GM21390 (cell line): ENCODE data around the gene ZNF606.
"Not testable (repeated sequence)": the region's sequence is repeated elsewhere in the genome, so short reads cannot be mapped to it uniquely, and the experiment has no call there.

Experiments
- ATAC-seq: cut with Tn5 transposase; IDR thresholded peaks from one replicate; pipeline ENCODE4 v1.9.1; 2021; ENCODE audit not compliant: unreplicated experiment

Gene ZNF606

DNA sequence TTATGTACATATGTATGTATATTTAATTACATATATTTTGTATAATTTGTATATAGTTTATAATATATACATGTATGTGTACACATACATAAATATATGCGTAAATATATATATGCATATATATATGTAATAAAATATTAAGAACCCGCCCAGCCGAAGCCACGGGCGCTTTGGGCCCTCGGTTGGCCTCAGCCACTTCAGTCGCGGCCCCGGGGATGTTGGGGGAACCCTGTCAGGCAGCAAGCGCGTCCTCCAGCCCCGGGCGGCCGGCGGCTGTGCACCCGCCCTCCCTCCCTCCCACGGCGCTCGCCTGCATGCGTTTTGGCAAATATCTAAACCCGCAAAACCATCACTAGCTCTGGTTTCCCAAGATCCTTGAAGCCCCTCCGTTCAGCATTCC, 7.9 kb upstream of the ZNF606 start:
- ATAC-seq, result no peak

DNA sequence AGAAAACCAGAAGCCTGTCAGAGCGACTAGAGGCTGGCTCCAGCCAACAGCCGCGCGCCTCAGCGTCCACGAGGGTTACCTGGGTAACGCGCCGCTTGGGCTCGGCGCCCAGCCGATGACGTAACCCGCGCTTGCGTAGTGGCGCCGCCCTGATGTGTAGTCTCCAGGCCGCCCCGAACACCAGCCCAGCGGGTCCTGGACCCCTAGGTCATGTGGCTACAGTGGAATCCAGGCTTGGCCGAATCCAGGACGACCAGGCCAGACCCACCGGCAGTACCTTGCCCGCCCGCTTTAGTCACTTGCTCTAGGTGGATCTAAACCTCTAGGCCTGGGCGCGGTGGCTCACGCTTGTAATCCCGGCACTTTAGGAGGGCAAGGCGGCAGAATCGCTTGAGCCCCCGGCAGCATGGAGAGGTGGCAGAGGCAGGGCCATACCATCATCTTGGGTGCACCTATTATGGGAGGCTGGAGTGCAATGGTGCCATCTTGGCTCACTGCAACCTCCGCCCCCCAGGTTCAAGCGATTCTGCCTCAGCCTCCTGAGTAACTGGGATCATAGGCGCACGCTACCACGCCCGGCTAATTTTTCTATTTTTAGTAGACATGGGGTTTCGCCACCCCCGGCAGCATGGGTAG, 7.2 kb upstream of the ZNF606 start:
- no peak for ATAC-seq

DNA sequence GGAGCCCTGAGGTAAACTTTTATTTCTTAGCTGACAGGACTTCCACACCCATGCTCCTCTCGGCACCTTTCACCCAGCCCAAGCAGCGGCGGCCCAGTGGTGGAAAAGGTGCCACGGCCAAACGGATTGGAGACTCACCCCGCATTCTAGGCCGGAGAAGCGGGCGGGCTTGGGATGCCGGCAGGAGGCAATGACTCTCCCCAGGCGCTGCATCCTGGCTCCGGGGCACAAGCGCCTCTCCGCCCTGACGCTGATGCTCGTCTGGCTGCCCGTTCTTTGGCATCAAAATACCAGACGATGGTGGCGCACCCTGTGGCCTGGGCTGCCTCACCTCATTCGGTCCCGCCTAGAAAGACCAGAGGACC, 6.7 kb upstream of the ZNF606 start:
- no peak for ATAC-seq

DNA sequence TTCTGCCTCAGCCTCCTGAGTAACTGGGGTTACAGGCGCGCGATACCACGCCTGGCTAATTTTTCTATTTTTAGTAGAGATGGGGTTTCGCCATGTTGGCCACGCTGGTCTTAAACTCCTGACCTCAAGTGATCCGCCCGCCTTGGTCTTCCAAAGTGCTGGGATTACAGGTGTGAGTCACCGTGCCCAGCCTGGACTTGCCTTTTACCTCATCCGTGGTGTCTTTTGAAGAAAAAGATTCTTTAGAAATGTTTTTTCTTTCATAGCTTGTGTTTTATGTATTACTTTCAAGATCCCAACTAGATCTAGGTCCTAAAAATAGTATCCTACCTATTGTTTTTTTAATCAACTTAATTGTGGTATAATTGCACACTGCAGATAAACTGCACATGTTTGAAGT, 6.3 kb upstream of the ZNF606 start:
- ATAC-seq, result not testable (repeated sequence)

DNA sequence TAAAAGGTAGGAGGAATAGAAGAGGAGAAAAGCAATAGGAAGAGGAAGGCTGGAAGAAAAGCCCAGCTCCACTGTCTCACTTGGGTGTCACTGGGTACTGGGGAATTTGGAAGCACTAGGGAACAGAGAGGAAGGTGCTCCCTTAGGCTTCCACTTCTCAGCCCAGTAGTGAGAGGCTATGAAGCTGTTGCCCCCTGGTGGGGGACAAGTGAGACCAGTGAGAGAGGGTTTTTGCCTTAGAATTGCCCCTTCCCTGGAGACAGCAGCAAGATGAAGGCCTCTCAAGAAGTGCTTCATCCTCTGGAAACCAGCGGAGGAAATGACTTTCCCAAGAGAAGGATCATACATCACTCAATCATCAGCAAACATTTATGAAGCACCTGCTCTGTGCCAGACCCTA, 4.7 kb upstream of the ZNF606 start:
- ATAC-seq, result no peak

DNA sequence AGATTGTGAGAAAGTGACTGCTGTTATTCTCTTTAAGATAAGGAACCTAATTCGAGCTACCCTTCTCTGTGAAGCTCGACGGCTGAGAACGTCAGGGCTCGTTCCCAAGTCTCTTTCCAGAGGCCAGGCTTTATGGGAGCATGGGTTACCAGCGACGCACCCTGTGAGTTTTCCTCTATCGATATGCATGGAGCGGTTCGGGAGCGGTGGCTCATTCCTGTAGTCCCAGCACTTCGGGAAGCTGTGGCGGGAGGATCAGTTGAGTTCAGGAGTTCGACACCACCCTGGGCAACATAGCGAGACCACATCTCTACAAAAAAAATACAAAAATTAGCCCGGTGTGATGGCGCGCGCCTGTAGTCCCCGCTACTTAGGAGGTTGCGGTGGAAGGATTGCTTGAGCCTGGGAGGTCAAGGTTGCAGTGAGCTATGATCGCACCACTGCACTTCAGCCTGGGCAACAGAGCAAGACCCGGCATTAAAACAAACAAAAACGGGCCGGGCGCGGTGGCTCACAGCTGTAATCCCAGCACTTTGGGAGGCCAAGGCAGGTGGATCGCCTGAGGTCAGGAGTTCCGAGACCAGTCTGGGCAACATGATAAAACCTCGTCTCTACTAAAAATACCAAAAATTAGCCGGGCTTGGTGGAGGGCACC, 681 bp upstream of the ZNF606 start:
- ATAC-seq, result no peak

DNA sequence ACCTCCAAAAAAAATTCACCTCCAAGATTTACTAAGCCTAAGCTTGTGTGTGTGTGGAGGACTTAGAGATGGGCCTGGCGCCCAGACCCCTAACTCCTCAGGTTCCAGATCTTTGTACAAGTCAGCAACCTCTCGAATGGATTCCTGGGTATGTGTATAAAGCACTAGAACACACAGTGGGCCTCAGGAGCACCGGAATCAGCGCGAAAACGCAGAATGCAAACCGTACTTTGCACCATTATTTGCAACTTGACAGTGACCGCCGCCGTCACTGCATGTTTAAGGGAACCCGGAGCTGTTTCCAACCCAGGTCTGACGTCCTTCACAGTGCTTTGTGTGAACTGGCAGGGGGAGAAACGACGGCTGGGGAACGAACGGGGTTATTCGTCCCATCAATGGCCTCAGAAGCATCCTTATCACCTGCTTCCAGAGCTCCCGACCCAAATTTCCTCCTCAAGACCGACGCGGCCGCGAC, 688 bp downstream of the ZNF606 start:
- no peak for ATAC-seq

DNA sequence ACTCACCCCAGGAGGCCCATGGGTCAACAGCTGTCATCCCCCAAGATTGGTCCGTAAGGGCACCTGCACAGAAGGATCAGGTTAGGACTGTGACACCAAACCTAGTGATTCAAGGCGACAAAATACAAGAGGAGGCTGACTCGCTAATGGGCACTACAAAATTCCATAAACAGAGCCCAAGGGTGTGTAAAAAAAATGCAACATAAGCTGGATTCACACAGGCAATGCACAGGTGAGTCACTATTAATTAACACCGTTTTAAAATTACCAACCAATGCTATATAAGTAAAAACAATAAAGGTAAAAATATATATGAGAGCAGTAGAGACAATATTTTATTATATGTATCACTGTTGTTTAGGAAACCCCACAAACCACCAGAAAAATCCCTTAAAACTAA, 1.9 kb downstream of the ZNF606 start:
- no peak for ATAC-seq

DNA sequence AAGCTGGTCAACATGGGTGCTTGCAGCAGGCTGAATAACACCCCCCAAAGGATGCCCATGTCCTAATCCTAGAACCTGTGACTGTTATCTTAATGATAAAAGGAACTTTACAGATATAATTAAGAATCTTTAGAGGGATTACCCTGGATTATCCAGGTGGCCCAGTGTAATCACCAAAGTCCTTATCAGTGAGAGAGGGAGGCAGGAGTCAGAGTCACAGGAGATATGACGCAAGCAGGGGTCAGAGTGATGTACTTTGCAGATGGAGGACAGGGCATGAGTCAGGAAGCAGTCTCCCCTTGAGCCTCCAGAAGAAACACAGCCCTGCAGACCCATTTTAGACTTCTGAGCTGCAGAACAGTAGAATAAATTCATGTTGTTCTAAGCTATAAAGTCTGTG, 9.8 kb downstream of the ZNF606 start:
- no peak for ATAC-seq

DNA sequence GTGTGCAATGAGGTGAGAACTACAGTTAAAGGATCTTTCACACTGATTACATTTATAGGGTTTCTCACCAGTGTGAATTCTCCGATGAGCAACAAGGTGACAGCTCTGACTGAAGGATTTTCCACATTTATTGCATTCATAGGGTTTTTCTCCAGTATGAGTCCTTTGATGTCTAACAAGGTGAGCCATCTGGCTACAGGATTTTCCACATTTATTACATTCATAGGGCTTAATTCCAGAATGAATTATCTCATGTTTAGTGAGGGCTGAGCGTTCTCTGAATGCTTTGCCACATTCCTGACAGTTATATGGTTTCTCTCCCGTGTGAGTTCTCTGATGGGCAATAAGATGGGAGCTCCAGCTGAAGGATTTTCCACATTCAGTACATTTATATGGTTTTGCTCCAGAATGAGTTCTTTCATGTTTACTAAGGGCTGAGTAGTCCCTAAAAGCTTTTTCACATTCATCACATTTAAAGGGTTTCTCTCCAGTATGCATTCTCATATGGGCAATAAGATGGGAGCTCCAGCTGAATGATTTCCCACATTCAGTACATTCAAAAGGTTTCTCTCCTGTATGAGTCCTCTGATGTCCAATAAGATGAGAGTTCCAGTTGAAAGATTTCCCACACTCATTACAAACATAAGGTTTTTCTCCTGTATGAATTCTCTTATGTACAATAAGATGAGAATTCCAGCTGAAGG, 23.9 kb downstream of the ZNF606 start:
- no peak for ATAC-seq

DNA sequence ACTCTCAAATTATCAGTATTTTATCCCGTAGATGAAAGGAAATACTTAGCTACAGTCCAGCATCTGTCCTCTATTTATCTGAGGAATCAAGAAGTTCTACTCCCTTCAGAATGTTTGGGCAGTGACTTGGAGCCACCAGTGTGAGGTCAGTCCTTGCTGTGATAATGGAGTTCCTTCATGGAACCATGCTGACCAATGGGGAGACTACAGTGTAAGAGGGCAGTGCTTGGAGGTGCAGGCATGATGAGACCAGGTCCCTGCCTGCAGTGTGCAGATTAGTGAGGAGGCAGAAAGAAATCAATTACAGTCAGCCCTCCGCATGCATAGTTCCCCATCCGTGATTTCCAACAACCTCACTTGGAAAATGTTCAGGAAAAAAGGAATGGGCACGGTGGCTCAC, 28.2 kb downstream of the ZNF606 start, which contains the start of gene C19orf18:
TSS of gene C19orf18 (minus strand) at position 101 of the 400 bp plus-strand sequence. CDS start 102 bp downstream, outside the sequence.
- no peak for ATAC-seq

DNA sequence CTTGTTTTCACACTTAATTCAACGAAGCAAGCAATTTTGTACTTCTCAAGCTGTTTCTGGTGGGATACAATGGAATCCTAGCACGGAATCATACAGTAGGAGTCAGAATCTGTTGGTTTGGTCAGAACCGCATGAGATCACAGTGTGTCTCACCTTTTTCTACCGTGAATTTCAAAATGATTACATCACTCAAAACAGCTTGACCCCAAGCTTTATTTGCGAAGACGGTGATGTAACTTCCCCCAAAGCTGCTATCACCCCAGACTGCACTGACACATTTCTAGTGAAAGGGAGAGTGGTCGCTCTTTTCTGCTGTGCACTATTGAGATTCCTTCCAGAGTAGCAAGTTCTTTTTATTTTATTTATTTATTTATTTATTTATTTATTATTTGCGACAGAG, 37.9 kb downstream of the ZNF606 start:
- ATAC-seq, result no peak

DNA sequence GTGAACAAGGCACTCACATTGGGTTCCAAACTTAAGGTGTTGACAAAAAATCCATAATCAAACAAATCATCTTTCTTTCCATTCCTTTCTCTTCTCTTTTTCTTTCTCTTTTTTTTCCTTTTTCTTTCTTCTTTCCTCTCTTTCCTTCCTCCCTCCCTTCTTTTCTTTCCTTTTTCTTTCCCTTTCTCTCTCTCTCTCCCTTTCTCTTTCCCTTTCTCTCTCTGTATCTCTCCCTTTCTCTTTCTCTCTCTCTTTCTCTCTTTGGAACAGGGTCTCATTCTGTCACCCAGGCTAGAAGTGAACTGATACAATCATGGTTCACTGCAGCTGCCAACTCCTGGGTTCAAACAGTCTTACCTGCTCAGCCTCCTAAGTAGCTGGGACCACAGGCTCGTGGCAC, 40.8 kb downstream of the ZNF606 start:
- ATAC-seq, result no peak

DNA sequence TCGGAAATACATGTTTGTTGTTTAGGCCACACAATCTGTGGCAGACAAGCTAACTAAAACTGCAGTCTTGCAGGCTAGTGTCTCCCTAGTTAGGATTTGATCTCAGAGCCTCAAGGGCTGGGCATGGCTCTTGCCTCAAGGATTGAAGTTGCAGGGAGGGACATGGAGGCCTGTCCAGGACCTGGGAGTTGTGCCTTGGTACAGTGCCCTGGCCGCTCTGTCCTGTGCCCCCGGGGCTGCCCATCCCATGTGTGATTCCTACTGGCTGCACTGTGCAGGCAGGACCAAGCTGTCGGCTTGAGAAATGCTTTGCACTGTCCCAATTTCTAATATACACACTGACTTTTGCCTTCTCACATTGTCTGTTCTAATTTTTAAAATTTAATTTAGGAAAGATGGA, 47.6 kb downstream of the ZNF606 start:
- no peak for ATAC-seq

DNA sequence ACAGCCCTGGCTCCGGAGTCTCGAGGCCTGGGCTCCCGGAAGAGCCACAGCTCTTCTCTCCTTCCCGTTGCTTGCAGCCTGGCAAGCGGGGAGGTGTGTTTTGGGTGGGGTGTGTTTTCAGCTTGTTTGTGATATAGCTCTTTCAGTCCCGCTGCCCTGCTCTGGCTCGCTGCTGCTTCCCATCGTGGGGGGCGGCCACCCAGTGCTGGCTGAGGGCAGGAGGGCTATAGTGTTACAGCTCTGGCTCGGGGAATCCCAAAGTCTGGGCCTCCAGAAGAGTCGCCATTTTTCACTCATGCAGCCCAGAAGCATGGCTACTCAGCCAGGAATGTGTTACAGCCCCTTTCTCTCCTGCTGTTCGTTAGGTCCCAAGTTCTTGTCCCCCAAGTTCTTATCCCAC, 52.9 kb downstream of the ZNF606 start:
- ATAC-seq, result no peak

DNA sequence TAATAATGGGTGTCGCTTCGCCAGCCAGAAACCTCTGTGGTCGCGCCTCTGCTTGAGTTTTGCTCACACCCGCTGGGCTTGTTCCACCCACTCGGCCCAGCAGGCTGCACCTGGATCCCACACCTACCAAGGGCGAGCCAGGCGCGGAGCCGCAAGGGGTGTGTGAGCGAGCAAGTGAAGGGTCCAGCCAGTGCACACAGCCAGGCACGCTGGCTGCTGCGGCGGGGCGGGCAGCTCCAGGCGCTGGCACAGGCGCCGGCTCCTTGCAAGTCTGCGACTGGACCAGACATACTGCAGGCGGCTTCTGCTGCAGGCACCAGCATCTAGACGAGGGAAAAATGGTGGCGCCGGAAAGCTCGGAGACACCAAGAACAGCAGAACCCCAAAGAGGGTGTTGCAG, 53.3 kb downstream of the ZNF606 start:
- no peak for ATAC-seq

DNA sequence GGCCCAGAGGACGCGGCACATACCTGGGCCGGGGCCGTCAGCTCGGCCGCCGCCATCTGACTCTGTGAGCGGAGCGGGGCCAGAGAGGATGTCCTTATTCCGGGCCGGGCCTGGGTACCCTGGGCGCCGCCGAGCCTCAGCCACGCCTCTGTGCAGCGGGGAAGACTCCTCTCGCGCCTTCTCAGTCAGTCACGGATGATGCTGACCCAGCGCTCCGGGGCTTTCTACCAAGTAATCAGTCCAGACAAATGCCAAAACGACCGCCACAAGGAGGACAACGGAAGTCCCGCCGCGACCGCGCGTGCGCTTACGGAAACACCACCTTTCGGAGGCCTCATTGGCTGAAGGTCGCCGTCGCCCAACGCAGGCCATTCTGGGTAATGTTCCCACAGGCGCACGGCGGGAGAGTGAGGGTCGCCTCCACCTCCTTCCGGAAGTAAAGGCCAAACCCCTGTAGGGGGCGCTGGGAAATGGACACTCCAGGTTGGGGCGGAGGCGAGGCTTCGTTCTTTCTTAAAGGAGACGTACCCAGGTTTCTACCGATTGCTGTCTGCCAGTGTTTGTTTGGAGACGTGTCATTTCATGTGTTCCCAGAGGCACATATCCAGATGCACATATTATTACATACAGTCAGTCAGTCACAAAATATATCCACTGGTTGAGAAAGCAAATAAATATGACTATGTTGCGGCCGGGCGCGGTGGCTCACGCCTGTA, 55.0 kb downstream of the ZNF606 start, which contains the start of gene ZNF256:
TSS of gene ZNF256 (minus strand) at position 288 of the 716 bp plus-strand sequence. CDS start at position 56, 232 bp downstream.
- peak; percentile 88 for ATAC-seq

DNA sequence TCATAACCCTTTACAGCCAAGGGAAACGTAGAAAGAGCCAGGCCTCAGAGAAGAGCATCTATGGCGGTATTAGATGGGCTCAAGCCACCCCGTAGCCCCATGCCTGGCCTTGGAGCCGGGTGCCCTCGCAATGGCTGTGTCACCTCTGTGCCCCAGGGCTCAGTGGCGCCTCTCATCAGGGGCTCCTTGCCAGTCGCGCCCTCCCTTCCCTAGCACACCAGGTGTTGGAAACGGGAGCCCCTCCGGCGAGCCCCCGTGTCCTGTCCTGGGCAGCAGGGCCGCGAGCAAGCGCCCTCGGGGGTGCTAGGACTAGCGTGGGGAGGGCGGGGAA, 55.6 kb downstream of the ZNF606 start:
- no peak for ATAC-seq

DNA sequence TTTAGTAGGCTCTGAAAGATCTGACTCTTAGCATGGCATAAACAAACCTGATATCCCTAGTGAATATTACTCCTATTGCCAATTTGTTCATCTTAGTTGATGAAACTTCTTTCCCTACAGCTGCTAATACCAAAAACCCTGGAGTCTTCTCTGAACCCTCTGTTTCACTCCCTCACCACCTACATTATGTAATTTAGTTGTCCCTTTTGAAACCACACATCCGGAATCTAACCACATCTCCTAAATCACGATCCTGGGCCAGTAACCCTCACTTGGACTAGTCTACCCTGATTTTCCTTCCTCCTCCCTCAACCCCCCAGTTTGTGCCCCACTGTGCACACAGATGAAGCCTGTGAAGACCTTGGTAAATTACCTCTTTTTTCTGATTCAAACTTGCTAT, 56.3 kb downstream of the ZNF606 start:
- ATAC-seq, result no peak

DNA sequence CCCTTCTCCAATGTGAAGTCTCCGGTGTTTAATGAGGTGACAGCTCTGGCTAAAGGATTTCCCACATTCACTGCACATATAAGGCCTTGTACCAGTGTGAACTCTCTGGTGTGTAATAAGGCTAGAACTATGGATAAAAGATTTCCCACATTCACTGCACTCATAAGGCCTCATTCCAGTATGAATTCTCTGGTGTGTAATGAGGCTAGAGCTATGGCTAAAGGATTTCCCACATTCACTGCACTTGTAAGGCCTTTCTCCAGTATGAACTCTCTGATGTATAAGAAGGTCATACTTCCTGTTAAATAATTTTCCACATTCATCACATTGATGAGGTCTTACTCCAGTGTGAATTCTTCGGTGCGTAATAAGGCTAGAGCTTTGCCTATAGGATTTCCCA, 61.0 kb downstream of the ZNF606 start:
- no peak for ATAC-seq

DNA sequence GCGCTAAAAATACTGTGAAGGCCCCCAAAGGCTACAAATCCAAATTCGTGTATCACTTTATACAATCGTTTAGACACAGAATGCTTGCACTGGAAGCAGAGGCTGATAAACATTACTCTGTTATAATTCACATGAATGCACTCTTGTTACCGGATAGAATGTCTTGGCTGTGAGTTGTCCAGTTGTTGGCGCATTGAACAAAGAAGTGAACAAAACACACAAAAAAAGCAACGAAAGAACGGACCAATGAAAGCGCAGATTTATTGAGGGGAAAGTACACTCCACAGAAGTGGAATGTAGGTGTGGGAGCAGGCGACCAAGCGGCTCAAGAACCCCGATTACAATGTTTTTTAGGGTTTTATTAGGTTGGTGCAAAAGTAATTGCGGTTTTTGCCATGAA, 66.9 kb downstream of the ZNF606 start:
- ATAC-seq, result no peak
